Hair follicular keratinocyte (primary cell): ENCODE data around the gene KASH5. TPM values are rescaled to one million over a fixed set of nuclear protein-coding genes. Genes with fewer than 3 reads are reported as not detected.

Experiments
- total RNA-seq: library from RNA; depleted of rRNA; stranded (reverse); fragments of >200 nt; gene quantifications from 2 replicates; pipeline ENCODE4 v1.2.3, GENCODE V29; 2015

KASH5 gene
- not detected in 2 replicates for total RNA-seq

GRCh38 chr19:49387936-49388372 lies at the start of gene KASH5:
Gene KASH5 (plus strand): TSS chr19:49388249. CDS start chr19:49390884, 2,635 bp downstream.

DNA sequence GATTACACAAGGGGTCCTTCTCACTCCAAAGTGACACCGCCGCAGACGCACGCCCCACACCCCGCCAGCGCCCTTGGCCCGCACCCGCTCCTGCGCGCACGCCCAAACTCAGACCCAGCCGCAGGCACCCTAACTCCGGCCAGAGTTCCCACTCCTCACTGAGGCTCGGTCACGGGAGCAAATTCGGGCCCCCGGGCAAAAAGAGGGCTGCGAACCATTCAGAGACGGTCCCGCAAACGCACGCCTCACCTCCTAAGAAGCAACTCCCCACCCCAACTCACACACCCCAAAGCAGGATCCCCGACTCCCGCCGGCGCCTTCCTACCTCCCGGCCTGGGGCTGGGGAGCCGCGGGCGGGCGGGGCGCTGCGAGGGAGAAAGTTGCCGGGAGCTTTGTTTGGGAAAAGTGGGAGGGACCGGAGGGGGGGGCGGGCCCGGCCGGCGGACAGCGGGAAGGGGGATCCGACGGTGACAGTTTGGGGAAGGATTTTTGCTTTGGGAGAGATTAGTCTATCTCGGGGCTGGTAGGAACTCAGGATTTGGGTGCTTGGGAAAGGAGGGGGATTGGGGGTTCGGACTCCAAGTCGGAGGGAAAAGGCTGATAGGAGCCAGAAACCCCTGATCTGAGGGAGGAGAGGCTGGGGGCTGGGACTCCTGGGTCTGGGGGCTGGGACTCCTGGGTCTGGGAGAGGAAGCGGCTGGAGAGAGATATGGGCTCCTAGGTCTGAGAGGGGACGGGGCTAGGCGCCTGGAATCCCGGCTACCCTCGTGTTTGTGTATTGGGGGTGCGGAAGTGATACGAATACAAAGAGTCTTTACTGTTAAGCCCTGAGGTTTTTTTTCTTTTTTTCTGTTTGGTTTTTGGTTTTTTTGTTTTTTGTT lies 25.8 kb upstream of the KASH5 start, which contains the start of gene TEAD2:
TSS of gene TEAD2 (minus strand) at position 369 of the 881 bp plus-strand sequence. CDS start 2,341 bp downstream, outside the sequence.

GRCh38 chr19:49363268-49364082 lies 24.6 kb upstream of the KASH5 start, which contains the start of gene DKKL1:
Gene DKKL1 (plus strand): TSS chr19:49363877. CDS start chr19:49363999, 122 bp downstream.

DNA sequence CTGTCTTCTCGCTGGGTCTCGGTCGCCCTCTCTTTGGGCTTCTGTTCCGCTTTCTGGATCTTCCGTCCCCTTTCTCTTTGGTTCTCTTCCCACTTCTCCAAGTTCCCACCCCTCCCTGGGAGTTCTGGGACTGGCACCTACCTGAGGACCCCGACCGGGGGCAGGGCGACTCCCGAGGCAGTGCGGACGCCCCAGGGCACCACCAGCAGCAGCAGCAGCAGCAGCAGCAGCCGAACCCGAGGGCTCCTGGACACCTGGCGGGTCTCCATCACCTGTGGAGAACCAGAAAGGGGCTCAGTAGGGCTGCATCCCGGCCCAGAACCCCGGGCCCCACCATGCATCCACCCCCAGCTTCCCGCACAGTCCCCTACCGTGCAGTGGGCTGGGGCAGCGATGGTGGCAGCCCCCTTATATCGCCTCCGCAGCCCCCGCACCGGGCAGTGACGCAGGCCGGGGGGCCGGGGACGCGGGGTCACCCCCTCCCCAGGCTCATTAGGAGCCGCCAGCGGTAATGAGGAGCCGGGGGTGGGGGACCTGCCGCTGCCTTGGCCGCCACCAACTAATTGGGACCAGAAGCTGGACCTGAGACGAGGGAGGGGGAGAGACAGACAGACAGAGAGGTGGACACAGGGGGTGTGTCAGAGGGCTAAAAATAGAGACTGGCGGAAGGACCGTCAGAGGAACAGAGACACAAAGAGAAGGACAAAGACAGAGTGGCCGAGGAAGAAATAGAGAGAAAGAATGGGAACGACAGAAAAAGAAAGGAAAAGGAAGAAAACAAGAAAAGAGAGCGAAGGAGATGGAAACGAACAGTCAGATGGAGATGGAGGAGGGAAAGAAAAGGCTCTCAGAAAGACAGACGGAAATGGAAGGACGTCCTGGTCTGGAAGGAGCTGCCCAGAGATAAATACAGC lies 35.3 kb downstream of the KASH5 start, which contains the start of gene PTH2:
TSS of gene PTH2 (minus strand) at position 371 of the 914 bp plus-strand sequence. CDS start at position 269, 102 bp downstream.

DNA sequence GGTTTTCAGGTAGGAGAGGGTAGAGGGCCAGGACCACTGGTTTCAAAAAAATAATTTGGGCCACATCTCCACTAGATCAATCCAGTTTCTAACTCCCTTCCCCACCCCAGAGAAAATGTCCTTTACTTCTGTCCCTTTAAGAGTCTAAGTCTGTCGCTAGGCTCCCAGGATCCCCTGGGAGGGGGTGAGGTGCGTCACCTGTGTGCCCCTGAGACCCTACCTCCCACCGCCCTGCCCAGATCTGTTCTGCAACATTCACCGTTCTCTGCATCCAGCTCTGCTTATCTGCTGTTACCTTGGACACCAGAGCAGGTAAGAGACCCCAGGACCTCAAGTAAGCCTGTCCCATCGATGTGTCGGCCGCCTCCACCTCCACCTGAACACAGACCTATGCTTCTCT lies 37.1 kb downstream of the KASH5 start, which contains the start of gene GFY:
TSS of gene GFY (plus strand) at position 211 of the 400 bp plus-strand sequence. CDS start 1,043 bp downstream, outside the sequence.

GRCh38 chr19:49441210-49441959 lies 53.3 kb downstream of the KASH5 start, which contains the start of gene SLC17A7:
Gene SLC17A7 (minus strand): TSS chr19:49441527. CDS start chr19:49441379, 148 bp downstream.

DNA sequence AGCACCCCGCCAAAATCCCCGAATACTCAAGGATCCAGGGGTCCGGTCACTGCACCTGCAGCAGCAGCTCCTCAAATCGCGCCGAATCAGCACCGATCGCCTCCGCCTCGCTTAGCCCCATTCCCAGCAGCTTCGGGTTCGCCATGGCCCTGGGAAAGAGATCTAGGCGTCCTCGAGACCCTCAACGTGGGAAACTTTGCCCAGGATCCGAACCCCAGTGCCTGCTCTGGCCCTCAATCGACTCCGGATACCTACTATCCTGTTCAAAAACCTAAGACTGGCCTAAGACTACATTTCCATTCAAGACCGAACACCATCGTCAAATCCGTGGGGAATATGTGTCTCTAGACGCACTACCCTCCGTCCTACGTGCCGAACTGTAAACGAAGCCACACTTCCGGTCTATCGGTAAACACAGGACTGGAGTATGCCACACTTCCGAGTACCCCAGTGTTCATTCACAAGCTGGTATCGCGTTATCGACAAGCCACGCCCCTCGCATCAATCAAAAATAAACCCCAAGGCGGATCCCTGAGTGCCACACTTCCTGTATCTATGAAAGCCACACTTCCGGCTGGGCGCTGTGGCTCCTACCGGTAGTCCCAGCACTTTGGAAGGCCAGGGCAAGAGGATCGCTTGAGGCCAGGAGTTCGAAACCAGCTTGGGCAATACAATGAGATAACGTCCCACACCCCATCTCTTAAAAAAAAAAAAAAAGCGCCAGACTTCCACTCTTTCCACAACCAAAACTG lies 63.6 kb downstream of the KASH5 start, which contains the start of gene PIH1D1:
TSS of gene PIH1D1 (minus strand) at position 385 of the 752 bp plus-strand sequence. CDS start at position 145, 240 bp downstream.

DNA sequence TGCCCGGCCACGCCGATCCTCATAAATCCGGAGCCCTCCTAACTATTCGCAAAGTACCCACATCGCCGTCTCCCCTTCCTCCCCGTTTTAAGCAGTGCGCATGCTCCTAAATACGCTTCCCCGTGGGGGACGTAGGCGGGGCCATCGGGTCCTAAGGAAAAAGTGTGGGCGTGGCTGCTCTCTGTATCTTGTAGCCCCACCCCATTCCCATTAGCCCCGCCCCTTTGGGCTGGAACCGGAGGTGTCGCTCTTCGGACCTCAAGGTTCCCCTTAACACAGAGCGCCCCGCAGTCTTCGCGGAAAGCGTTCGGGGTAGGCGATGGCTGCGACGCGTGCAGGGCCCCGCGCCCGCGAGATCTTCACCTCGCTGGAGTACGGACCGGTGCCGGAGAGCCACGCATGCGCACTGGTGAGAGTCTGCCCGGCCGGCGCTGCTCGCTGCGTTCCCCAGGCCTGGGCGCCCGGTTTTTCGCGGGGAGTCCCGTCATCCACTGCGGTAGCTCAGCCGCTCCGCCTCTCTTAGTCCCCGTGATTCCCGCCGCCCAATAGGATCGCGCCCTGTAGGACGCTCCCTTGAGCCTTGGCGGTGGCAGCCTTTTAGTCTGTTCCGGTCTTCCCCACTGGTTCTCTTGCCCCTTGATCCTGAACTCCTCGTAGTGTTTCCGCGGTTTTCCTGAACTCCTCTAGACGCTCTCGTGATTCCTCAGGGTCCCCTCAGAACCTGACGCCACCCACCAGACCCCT lies 65.1 kb downstream of the KASH5 start, which contains the start of gene ALDH16A1:
TSS of gene ALDH16A1 (plus strand) at position 213 of the 744 bp plus-strand sequence. CDS start at position 320, 107 bp downstream.

Other genes with a start within 250 kb of the KASH5 start
- not detected in 2 replicates for gene HRC, start 232.9 kb upstream of the KASH5 start, total RNA-seq
- 17.2 and 32.5 TPM in 2 replicates for gene TRPM4, start 230.5 kb upstream of the KASH5 start, total RNA-seq
- not detected in 2 replicates for gene SLC6A16, start 63.1 kb upstream of the KASH5 start, total RNA-seq
- gene CD37, start 52.8 kb upstream of the KASH5 start, total RNA-seq, result not detected in 2 replicates
- 19.2 and 20.5 TPM in 2 replicates for gene TEAD2, start 25.8 kb upstream of the KASH5 start, total RNA-seq
- not detected in 2 replicates for gene DKKL1, start 24.4 kb upstream of the KASH5 start, total RNA-seq
- not detected in 2 replicates for gene PTH2, start 35.2 kb downstream of the KASH5 start, total RNA-seq
- not detected in 2 replicates for gene GFY, start 37.1 kb downstream of the KASH5 start, total RNA-seq
- not detected in 2 replicates for gene SLC17A7, start 53.3 kb downstream of the KASH5 start, total RNA-seq
- gene PIH1D1, start 63.6 kb downstream of the KASH5 start, total RNA-seq, result 74.7 and 86.8 TPM in 2 replicates
- gene ALDH16A1, start 65.0 kb downstream of the KASH5 start, total RNA-seq, result 19.4 and 29.5 TPM in 2 replicates
- 1.6 and 2.1 TPM in 2 replicates for gene FLT3LG, start 86.0 kb downstream of the KASH5 start, total RNA-seq
- gene RPL13A, start 99.4 kb downstream of the KASH5 start, total RNA-seq, result 2,476 and 3,531 TPM in 2 replicates
- 3,565 and 3,976 TPM in 2 replicates for gene RPS11, start 108.2 kb downstream of the KASH5 start, total RNA-seq
- 16.1 and 27.0 TPM in 2 replicates for gene FCGRT, start 124.4 kb downstream of the KASH5 start, total RNA-seq
- gene RCN3, start 139.8 kb downstream of the KASH5 start, total RNA-seq, result 1.3 and 3.3 TPM in 2 replicates
- gene NOSIP, start 192.3 kb downstream of the KASH5 start, total RNA-seq, result 52.4 and 71.2 TPM in 2 replicates
- gene PRRG2, start 193.1 kb downstream of the KASH5 start, total RNA-seq, result 5.7 and 8.2 TPM in 2 replicates
- gene PRR12, start 202.9 kb downstream of the KASH5 start, total RNA-seq, result 4.7 and 6.0 TPM in 2 replicates